GM18873 (cell line): Measurements from ENCODE around the gene SYNE2.

ENCODE experiments used
- ATAC-seq: cut with Tn5 transposase; IDR thresholded peaks from one replicate; pipeline ENCODE4 v1.9.1; 2021; ENCODE audit warnings: mild to moderate bottlenecking, moderate library complexity, moderate number of reproducible peaks; ENCODE audit not compliant: unreplicated experiment, low FRiP score

SYNE2 gene

GRCh38 chr14:64060648-64061096 lies 207.9 kb downstream of the SYNE2 start:
- no peak for ATAC-seq

DNA sequence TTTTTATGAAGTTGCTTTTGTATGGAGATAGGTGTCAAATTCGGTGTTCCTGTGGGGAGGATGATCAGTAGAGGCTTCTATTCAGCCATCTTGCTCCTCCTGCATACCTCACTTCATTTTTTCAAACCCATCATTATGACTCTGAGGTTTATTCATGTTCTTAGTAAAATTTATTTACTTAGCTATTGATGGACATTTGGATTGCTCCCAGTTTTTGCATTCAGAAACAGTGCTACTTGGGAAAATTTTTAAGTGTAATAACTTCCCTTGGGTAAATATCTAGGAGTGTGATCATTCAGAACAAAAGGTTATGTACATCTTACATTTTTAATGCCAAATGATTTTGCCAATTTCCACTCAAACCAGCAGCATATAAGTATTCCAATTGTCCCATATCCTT lies 208.3 kb downstream of the SYNE2 start:
- ATAC-seq, result no peak

GRCh38 chr14:64061706-64062105 lies 208.9 kb downstream of the SYNE2 start:
- no peak for ATAC-seq

DNA sequence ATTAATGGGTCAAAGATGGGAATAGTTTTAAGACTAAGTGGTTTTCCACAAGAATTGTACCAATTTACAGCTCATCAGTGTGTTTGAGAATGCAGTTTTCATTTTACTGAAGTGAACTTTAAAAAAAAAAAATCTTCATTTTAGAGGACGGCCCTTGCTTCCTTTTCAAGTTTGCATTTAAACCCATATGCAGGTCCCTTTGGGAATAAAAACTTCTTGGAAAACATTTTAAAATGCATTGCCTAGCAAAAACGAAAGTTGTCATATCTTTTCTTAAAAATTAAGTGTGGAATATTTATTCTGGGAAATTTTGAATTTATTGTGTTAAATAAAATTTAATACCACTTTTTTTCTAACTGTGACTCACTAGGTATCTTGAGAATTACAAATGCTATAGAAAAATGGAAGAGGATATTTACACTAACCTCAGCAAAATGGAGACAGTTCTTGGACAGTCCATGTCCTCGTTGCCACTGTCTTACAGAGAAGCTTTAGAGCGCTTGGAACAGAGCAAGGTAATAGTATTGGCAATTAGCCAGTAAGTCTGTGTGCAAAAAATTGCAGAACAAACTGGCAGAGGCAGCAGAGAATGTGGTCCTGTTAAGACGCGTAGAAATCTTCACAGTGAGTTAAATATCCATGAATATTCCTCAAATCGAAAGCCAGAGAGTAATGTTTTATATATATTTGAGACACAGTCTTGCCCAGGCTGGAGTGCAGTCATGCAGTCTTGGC lies 209.7 kb downstream of the SYNE2 start:
- ATAC-seq, result no peak

GRCh38 chr14:64064447-64064846 lies 211.6 kb downstream of the SYNE2 start:
- no peak for ATAC-seq

DNA sequence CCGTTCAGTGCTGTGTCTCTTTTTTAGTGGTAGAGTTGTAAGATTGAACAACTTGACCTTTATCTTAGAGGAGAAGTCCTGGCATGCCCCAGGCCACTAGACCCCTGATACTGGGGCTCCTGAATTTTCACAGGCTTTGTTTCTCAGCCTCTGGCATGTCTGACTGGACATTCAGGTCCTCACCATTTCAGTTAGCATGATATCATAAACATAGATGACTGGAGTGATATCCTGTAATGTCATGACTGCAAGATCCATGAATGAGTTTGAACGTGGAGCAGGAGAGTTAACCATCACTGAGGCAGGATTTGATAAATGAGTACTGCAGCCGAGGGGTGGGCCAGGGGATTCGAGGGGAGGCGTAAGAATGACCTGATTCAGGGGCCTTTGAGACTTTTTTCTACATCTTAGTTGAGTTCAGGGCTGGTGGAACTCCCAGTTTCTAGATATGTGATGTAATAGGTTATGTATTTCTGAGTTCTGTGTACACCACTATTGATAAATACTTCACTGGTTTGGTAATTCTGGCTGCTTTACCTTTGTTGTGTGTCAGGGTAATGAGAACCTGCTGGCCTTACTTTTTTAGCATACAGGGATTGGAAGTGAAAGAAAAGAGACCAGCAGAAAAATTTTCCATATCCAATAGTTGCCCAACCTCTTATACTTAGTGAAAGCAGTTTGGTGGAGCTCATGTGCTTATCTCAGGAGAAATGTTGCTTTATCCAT lies 217.0 kb downstream of the SYNE2 start:
- ATAC-seq, result no peak

GRCh38 chr14:64074961-64075612 lies 222.3 kb downstream of the SYNE2 start:
- ATAC-seq, result no peak

GRCh38 chr14:64075613-64076005 lies 222.8 kb downstream of the SYNE2 start:
- ATAC-seq, result no peak

- no peak for ATAC-seq
Measured at GRCh38 chr14:64080452-64080851, 227.6 kb downstream of the SYNE2 start.

- no peak for ATAC-seq
Measured at GRCh38 chr14:64081174-64081746, 228.5 kb downstream of the SYNE2 start.

DNA sequence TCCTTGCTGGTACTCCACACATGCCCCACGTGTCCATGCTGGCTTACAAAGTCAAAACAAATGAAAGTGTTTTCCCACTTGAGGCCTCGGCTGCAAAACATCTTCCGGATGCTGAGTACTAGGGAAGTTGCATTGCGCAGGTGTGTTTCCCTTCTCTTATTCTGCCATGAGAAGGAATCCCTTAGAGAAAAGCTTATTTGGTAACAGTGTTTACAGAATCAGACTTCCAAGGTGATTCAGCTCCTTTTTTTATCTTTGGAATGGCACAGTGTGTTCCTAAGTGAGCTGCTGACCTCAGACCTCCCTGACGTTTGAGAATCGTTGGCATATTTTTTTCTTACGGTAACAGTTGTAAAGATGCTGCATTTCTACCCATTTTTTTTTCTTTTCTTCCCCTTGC lies 230.0 kb downstream of the SYNE2 start:
- ATAC-seq, result no peak

DNA sequence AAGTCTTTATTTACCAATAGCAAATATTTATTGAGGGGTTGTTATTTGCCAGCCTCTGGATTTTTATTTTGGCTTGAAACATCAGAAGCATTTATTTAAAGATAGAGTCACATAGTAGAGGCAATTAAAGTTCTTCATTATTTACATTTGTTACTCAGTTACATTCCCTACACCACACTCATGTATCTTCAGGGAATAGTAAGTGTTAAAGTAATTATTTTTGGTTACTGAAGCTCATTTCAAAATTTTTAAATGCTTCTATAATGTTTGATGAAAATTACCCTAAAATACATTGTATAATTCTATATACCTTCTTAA lies 235.8 kb downstream of the SYNE2 start:
- no peak for ATAC-seq

DNA sequence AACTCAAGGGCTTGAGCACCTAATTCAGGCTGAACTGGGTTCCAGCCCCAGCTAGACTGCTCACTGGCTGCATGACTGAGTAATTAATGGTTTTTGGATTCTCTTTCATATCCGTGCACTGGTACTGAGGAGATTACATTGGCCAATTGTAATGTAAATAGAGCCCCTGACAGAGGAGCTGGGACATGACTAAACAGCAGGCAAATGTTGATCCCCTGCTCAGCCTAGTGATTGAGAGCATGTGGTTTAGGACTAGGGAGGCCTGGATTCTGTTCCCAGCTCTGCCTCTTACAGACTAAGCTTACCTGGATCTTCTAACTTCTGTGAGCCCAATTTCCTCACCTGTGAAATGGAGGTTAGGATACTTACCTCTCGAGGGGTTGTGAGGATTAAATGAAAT lies 237.1 kb downstream of the SYNE2 start:
- no peak for ATAC-seq

GRCh38 chr14:64091217-64091616 lies 238.4 kb downstream of the SYNE2 start:
- no peak for ATAC-seq

GRCh38 chr14:64092338-64092737 lies 239.5 kb downstream of the SYNE2 start:
- ATAC-seq, result no peak

- ATAC-seq, result no peak
Measured at GRCh38 chr14:64092940-64093339, 240.1 kb downstream of the SYNE2 start.

DNA sequence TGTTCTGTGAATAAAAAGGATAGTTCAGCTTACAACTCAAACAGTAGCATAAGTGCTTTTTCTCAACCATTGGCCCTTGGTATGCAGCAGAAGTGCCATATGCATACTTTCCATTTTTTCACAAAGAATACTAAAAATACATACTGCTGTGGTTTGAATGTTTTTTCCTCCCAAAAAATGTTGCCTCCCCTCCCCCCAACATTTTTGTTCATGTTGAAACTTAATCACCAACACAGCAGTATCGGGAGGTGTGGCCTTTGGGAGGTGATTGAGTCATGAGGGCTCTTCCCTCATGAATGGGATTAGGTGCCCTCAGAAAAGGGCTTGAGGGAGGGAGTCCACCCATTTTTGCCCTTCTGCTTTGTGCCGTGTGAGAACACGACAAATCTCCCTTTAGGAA lies 242.8 kb downstream of the SYNE2 start:
- no peak for ATAC-seq

DNA sequence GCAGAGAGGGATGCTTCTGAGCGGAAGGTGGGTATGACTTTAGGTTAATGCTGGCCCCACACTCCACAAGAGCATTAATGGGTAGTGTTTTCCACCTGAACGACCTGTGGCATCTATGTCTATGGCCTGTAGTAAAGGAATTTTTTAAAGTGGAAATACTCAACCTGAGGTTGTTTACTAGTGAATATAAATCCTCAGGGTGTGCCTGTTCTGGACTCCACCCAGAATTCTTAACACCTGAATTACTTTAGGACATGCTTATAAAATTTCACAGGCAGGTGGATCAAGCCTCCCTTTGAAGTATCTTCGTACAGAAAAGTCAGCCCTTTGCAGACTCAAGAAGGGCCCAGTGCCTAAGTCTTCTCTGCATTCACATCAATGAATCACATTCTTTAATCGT lies 245.3 kb downstream of the SYNE2 start:
- ATAC-seq, result no peak

DNA sequence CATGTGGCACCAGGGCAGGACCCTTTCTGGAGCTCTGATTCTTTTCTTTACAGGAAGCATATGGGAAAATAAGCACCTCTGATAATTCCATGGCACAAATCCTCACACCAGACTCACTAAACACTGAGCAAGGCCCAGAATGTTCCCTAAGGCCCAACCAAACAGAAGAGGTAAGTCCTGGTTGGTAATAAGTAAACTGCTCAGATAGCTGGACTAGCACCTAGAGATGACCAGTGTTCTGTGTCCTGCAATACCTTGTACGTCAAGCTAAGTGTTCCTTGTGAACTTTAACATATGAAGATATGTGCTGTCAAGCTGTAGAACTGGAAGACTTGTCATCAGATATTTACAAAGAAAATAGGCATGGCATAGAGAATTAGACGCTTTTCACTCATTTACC lies 254.6 kb downstream of the SYNE2 start:
- no peak for ATAC-seq

DNA sequence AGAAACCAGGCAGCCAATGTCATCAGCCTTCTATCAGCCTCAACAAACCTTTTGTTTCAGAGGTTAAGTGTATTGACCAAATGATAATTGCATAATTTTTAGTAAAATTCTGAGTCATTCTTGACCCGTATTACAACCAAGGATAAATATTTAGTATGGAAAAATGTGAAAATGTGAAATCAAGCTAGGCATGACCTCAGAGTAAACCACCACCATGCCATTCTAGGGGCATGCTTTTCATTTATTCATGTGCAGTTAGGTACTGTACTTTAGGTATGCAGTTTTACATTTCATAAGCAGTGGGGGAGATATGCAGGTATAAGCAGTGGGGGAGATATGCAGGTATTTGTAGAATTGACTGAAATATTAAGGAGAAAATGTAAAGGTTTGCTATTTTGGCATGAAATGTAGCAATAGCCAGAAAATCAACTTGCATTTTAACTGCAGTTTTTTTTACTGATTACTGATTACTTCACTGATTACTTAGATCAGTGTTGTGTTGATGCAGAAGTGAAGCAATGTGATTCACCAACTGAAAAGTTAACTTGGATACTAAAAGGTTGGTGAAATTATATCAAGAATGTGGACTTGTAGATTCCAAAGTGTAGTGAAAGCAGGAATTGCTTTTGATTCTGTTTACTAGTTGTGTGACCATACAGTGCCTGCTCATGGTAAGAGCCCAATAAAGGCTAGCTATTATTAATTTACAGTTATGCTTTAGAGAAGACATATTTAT lies 257.2 kb downstream of the SYNE2 start:
- ATAC-seq, result no peak

DNA sequence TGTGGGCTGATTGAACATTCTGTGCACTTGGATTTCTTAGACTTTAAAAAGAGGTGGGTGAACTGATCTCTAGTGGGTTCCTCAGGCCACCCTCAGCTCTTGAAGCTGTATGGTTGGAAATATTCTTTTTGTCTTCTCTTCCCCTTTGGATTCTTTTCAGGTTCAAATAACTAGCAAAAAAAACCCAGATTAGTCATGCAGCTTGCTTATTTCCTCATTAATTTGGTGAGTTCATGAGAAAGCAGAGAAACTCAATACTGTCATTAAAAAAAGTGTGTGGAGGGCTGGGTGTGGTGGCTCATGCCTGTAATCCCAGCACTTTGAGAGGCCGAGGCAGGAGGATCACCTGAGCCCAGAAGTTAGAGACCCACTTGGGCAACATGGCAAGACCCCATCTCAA lies 258.0 kb downstream of the SYNE2 start:
- ATAC-seq, result no peak
